HG02763 (cell line): ENCODE results near the gene SLC25A24.
"Not testable (repeated sequence)": the region's sequence is repeated elsewhere in the genome, so short reads cannot be mapped to it uniquely, and the experiment has no call there.

ENCODE experiments used
- ATAC-seq: cut with Tn5 transposase; IDR thresholded peaks from one replicate; pipeline ENCODE4 v1.9.1; 2021; ENCODE audit warnings: mild to moderate bottlenecking, moderate library complexity; ENCODE audit not compliant: unreplicated experiment

Gene SLC25A24

DNA sequence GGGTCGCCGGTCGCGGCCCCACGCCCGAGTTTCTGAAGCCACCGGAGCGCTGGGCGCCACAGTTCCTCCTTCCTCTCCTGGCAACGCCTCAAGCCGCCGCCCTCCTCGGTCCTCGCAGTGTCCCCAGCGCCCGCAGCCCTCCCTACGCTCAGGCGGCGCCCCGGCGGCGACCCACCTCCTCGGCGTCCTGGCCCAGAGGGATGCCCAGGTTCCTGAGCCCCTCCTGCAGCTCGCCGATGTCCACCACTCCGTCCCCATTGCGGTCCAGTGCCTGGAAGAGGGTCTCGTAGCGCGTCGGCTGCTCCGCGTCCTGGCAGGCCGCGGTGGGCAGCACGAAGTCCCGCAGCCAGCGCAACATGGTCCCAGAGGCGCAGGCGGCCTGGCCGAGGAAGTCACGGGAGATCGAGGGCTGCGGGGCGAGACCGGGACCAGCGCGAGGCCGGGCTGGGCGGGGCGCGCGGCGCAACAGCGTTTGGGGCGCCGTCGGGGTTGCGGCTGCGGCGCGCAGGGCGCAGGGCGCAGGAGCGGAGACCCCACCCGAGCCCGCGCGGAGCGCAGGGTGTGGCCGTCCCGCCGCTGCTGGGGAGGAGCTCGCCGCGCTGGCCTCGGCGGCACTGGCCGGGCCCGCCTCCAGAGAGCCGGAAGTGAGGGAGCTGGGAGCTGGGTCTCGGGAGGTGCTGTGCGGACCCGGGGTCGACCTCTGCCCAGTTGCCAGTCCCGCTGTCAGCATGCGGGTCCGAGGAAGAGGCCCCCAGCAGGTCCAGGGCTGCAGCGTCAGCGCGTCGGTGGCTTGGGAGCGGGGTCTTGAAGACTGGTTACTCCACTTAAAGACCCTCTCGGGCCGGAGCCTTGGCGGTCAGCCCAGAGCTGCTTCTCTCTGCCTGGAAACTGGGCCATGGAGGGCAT, at the start of gene SLC25A24:
Gene SLC25A24 (minus strand): TSS at position 563 of the 906 bp plus-strand sequence. CDS start 205 bp downstream, at position 358.
- peak; percentile 70 for ATAC-seq

DNA sequence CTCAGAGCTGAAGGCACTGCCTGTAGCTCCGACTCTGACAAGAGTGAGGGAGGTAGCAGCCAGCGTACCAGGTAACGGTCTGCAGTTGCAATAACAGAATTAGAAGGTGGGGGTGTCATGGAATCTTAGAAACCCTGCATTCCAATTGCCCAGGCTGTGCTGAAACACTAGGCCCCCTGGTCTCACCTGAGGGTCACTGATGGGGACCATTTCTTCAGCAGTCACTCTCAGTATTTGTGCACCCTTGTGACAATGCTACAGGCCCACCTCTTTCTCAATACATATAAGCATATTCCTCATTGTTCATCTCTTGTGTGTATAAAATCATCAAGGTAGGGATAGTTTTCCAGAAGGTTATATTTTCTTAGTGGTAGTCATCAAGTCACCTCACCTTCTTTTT, 43.8 kb upstream of the SLC25A24 start, which contains the start of gene NBPF4:
Gene NBPF4 (minus strand): TSS at position 101 of the 400 bp plus-strand sequence. CDS start 315 bp downstream, outside the sequence.
- not testable (repeated sequence) for ATAC-seq

DNA sequence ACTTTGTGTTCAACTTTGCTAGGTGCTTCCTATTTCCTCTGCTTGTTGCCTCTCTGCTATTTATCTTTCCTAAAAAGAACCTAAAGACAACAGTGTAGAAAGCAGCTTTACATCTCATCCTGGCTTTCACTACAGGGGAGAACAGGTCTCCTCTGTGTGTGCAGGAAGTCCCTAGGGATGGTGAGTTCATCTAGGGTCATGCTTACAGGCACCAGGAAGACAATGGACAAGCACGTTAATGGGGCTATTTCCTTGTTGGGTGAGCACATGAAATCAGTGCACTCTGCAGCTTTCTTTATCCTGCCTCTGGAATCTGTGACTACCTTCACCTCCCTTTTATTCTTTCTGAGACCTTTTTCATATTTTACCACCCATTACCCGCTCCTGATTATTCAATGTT, 39.3 kb upstream of the SLC25A24 start:
- ATAC-seq = not testable (repeated sequence)

DNA sequence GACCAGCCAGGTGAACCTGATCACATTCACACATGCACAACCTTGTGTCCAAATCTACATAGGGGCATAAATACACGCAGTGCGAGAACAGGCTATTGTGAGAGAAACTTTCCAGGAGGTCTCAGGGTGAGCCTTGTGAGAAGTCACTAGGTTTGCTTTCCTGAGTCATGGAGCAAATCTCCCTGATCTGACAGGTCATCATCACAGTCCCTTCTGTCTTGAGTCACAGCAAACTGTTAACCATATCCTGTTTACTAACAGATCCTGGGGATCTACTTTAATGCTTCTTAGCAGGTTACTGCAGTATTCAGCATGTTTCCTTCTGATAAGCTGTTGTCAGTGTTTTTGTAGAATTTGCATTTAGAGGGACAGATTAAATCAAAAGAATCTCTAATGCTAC, 35.2 kb upstream of the SLC25A24 start:
- ATAC-seq = not testable (repeated sequence)

DNA sequence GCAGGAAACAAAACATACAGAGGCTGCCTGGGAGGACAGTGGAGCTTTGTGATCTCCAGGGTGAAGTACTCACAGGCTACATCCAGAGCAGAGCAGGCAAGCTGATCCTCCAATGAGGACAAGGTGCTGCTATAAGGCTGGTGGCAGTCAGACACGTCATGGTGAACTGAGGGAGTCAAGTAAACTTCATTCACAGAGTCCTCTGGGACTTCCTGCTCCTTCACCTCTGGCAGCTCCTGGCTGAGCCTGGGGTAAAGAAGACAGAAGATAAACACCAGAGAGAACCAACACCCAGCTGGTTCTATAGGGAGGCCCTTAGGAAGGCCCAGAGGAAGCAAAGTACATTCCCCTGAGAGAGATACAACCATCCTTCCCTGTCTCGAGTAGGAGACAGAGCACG, 32.0 kb upstream of the SLC25A24 start:
- not testable (repeated sequence) for ATAC-seq

DNA sequence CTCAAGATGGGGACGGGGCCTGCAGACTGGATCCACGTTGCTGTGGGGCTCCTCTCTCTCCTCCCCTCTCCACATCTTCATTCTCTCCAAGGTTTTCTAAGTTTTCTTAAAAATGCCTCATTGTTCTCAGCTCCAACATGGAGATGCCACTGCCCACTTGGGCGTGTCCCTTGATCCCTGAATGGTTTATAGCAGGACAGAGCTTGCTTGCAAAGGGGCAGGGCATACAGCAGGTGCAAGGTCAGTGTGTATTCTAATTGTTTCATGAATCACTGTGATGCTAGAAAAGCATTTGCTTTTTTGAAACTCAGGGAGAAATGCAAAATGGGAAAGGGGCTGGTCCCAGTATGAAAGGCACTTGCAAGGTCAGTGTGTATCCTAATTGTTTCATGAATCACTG, 29.8 kb upstream of the SLC25A24 start:
- ATAC-seq = not testable (repeated sequence)

DNA sequence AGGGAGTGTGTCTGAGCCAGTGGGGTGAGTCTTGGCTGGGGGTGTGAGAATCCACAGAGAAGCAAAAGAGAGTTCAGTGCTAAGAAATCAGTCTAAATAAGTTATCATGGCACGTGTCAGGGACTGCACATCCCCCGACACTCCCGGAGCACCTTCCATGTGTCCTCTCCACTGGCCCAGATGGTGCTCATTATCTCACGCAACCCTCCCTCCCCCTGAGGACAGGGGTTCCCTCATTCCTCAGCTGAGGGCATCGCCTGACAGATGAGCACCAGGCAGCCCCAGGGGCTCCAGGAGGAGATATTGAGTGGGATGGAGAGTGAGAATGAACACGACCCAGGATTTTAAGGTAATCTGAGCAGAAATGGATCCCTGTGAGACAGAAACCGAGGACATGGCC, 27.6 kb upstream of the SLC25A24 start:
- ATAC-seq = not testable (repeated sequence)

DNA sequence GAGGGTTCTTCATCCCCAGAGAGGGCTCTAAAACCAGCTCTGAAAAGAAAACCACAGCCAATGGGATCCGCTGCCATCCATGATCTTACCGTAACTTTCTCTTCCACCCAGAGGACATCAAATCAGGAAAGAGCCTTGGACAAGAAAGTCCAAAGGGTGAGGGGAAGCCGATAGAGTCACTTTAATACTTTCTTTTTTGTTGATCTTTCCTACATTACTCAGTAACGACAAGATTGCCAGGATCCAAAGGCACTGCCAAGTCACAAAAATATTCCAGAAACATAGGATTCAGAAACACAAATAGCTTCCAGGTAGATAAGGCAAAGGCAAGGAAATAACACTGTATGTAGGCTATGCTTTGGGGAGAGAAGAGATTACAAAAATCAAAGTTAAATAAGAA, 26.7 kb upstream of the SLC25A24 start:
- not testable (repeated sequence) for ATAC-seq

DNA sequence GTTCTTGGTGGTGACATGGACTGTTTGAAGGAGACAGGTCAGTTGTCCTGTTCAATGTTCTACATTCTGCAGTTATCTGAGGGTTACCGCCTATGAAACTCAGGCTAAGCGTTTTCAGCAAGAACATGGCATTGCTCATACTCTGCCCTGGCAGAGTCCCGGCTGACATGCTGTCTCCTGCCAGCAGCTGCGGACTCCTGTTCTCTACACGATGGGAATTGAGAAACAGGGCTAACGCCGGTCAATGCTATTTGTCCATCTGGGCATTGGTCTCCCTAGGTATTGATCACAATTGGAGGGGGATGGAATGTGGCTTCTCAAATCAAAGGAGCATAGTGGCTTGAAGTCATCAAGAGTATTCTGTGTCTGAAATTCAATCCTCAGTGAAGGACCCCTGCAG, 23.1 kb upstream of the SLC25A24 start:
- not testable (repeated sequence) for ATAC-seq

DNA sequence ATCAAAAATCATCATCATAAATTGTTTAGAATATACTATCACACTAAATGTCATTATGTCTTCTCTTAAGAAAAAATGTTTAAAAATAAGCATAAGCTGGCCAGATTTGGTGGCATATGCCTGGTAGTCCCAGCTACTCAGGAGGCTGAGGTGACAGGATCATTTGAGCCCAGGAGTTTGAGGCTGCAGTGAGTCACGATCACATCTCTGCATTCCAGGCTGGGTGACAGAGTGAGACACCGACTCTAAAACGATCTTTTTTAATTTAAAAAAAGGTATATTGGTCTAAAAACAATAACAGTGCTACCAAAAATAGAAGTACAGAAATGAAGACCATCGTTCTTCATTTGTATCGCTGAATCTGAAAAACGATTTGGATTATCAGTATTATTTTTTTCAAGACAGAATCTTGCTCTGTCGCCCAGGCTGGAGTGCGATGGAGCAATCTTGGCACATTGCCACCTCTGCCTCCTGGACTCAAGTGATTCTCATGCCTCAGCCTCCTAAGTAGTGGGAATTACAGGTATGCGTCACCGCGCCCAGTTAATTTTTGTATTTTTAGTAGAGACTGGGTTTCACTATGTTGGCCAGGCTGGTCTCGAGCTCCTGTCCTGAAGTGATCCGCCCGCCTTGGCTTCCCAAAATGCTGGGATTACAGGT, 17.5 kb upstream of the SLC25A24 start:
- ATAC-seq = not testable (repeated sequence)

DNA sequence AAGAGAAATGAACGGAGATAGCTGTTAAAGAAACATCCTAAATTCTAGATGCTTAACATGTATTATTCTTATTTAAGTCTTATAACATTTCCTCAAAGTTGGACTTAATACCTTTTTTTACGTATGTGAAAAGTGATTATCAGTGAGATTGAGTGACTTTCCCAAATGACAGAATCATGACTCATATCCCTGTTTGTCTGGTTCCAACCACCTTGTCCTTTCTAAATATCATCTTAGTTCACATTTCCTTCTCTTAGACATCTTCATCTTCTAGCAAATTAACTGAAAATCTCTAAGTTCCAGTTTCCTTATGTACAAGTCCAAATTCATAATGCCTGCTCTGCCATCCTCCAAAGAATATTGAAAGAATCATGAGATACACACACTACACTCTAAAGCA, 16.9 kb upstream of the SLC25A24 start:
- ATAC-seq = not testable (repeated sequence)

DNA sequence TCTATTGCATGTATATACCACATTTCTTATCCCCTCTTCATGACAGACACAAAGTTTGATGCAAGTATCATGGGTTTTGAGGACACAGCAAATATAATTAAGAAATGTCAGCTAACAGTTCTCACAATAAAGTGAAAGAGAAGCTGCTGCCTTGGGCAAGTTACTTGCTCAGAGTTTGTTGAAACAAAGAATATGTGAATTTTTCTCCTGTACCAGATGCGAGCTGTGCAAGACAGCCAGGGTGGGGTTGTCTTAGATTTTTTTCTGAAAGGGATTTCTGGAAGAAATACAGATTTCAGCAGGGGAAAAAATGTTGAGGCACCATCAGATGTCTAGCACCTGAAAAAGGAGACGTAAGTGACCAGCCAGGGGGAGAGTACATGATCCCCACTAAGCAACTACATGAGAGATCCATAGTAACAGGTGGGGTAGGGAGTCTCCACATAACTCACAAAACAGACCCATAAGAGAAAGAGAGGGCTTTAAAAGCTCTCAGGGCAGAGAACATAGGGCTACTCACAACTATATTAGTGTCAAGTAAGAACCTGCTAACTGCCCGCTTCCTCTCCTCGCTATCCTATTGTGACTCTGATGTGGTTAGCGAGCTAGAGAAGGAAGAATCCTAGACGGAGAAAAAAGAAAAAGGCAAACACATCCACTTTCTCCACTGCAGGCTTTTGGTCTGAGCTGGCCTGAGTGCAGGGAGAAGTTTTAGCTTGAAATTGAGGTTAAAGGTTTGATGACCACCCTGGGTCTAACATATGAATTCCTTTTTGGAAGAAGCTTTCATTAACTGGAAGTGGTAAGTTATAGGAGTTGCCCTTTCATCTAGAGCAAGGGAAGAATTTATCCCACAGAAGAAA, 16.1 kb upstream of the SLC25A24 start:
- ATAC-seq = not testable (repeated sequence)

DNA sequence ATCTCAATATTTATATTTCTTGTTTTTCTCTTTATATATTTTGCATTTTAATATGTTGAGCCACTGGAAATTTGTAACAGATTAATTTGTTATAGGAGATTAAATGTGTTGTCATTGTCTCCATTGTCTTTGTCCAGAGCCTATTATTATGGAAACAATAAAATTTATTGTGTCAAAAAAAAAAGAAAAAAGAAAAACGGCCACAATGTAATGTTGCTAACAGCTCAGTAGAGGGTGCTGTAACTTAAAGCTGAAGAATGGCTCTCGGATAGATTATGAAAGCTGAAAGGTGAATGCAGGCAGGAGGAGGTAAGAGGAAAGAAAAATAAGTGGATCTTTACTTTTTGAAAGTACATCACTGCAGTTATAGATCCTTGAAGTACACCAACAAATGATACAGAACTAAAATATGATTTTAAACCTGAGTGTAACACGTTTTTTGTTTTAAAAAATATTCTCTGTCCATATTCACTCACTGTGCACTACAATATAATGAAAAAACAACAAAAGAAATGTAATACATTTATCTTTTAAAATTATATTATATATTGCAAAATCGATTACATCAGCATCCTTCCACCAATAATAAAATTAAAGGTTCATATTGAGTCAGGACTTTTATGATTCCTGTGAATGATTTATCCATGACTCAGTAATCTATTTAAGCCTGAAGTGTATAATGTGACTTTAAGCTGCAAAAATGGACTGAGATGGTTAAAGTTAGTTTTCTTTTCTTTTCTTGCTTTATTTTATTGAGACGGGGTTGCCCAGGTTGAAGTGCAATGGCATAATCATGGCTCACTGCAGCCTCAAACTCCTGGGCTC, 14.7 kb upstream of the SLC25A24 start:
- not testable (repeated sequence) for ATAC-seq

DNA sequence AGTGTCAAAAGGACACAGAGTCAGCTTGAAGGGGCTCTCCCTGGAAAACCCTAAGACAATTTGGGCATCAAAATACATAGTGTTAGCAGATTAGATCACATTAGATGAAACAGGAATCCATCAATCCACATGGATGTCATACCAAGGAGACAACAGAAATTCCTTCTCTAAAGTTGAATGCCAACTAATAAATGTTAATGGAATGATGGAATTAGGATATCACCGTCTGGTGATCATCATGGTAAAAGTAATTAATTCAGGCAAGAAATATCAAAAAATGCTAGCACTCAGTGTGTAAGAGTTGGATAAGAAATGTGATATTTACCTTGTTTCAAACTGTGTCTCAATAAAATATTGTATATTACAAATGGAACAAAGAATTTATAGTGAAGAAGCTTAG, 10.9 kb upstream of the SLC25A24 start:
- ATAC-seq = no peak

DNA sequence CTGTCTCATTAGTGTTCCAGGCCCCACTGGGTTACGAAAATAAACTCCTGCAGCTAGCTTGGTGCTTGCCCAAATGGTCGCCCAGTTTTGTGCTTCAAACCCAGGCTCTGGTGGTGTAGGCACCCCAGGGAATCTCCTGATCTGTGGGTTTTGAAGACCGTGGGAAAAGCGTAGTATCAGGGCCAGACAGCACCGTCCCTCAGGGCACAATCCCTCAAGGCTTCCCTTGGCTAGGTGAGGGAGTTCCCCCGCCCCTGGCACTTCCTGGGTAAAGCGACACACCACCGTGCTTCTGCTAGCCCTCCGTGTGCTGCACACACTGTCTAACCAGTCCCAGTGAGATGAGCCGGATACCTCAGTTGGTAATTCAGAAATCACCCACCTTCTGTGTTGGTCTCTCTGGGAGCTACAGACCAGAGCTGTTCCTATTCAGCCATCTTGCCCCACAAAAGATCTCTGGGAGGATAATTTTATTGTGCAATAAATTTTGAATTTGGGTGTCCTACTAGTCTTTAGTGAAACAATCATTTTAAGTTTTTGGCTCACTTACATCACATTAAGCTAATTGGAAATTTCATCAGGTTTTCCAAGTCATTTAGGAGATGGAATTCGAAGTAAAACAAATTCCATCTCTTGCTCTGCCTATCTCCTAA, 9.4 kb upstream of the SLC25A24 start:
- ATAC-seq = no peak

DNA sequence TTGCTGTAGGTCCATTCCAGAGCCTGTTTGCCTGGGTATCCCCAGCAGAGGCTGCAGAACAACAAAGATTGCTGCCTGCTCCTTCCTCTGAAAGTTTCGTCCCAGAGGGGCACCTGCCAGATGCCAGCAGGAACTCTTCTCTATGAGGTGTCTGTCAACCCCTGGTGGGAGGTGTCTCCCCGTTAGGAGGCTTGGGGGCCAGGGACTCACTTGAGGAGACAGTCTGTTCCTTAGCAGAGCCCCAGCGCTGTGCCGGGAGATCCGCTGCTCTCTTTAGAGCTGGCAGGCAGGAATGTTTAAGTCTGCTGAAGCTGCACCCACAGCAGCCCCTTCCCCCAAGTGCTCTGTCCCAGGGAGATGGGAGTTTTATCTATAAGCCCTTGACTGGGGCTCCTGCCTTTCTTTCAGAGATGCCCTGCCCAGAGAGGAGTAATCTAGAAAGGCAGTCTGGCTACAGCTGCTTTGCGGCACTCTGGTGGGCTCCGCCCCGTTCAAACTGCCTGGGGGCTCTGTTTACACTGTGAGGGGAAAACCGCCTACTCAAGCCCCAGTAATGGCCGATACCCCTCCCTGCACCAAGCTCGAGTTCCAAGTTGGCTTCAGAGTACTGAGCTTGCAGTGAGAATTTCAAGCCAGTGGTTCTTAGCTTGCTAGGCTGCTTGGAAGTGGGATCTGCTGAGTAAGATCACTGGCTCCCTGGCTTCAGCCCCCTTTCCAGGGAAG, 8.7 kb upstream of the SLC25A24 start:
- ATAC-seq = no peak

DNA sequence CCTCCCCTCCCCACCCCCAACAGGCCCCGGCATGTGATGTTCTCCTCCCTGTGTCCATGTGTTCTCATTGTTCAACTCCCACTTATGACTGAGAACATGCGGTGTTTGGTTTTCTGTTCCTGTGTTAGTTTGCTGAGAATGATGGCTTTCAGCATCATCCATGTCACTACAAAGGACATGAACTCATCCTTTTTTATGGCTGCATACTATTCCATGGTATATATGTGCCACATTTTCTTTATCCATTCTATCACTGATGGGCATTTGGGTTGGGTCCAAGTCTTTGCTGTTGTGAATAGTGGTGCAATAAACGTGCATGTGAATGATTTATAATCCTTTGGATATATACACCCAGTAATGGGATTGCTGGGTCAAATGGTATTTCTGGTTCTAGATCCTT, 3.4 kb upstream of the SLC25A24 start:
- ATAC-seq = not testable (repeated sequence)

DNA sequence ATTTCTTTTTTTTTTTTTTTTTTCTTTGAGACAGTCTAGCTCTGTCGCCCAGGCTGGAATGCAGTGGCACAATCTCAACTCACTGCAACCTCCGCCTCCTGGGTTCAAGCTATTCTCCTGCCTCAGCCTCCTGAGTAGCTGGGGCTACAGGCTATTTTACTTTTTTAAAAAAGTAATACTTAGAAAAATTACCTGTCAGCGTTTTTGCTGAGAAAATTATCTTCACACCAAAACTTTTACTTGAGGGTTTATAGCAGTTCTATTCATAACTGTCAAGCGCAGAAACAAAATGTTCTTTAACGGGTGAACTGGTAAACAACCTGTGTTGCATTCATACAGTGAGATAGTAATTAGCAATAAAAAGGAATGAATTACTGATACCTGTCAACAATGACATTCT, 1.5 kb upstream of the SLC25A24 start:
- ATAC-seq = no peak

DNA sequence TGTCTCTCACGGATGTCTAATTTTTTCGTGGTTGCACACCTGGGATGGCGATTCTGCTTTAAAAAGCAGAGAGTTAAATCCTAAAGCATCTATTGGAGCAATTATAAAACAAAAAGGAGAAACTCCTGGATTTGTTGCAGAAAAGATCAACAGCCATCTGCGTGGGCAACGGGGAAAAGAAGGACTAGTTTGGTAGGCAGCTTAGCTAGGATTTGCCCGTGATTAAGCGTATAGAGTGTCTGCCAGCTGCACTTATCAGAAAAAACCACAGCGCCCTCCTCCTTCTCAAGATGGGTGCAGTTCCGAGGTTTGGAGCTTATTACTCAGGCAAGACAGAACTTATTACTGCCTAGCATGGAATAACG, 526 bp upstream of the SLC25A24 start:
- no peak for ATAC-seq
